CD14-positive monocyte (primary cell): Measurements from ENCODE around the gene RELN. TPM values are rescaled to one million over a fixed set of nuclear protein-coding genes. Genes with fewer than 3 reads are reported as not detected.

ENCODE experiments used
- DNase-seq, 3 donors: peaks; one replicate each; pipeline ENCODE4 v3.0.0-alpha.2; 2011 to 2022
- H2AFZ ChIP-seq: 2 replicates; pipeline ENCODE4 v1.6.0; 2012; ENCODE audit warnings: mild to moderate bottlenecking, low read depth, low read length, inconsistent platforms; ENCODE audit not compliant: insufficient read depth, poor library complexity, severe bottlenecking
- H3K27ac ChIP-seq, 2 donors: 1 replicate in 1 of 2; 2 replicates in 1 of 2; pipeline ENCODE4 v1.5.1; 2012 to 2013; ENCODE audit warnings: low read length in 2 of 2, control low read depth in 1 of 2, inconsistent platforms in 1 of 2, low read depth in 1 of 2, mild to moderate bottlenecking in 1 of 2
- H3K27me3 ChIP-seq, 2 donors: one replicate each; pipeline versions ENCODE4 v1.6.0 to v1.6.1; 2011 to 2013; ENCODE audit warnings: low read length in 2 of 2; ENCODE audit not compliant: control insufficient read depth in 2 of 2, insufficient read depth in 2 of 2
- H3K36me3 ChIP-seq, 2 donors: replicated peaks in 1 of 2; 1 replicate in 1 of 2; 2 replicates in 1 of 2; pipeline versions ENCODE4 v1.5.1 to v1.6.1; 2012 to 2013; ENCODE audit warnings: low read length in 2 of 2, control low read depth in 1 of 2, inconsistent platforms in 1 of 2, mild to moderate bottlenecking in 1 of 2; ENCODE audit not compliant: insufficient read depth in 2 of 2, control insufficient read depth in 1 of 2
- H3K4me1 ChIP-seq, 2 donors: 1 replicate in 1 of 2; 2 replicates in 1 of 2; pipeline versions ENCODE4 v1.5.1 to v1.6.1; 2012 to 2013; ENCODE audit warnings: low read length in 2 of 2, control low read depth in 1 of 2, inconsistent platforms in 1 of 2, mild to moderate bottlenecking in 1 of 2, moderate library complexity in 1 of 2; ENCODE audit not compliant: insufficient read depth in 2 of 2, control insufficient read depth in 1 of 2
- H3K4me2 ChIP-seq: replicated peaks from 2 replicates; pipeline ENCODE3; 2012; ENCODE audit warnings: low read length, moderate library complexity, mild to moderate bottlenecking; ENCODE audit not compliant: poor library complexity, severe bottlenecking; ENCODE audit errors: extremely low read depth
- H3K4me3 ChIP-seq, 3 experiments: fragments of 200-600 bp in 1 of 3; sonication (generic) in 1 of 3; replicated peaks in 1 of 3; 1 replicate in 2 of 3; 2 replicates in 1 of 3; pipeline ENCODE4 v1.5.1; 2011 to 2013; ENCODE audit warnings: low read length in 3 of 3, mild to moderate bottlenecking in 3 of 3, control low read depth in 2 of 3, low read depth in 2 of 3, inconsistent platforms in 1 of 3, moderate library complexity in 1 of 3
- H3K79me2 ChIP-seq: 2 replicates; pipeline ENCODE4 v1.6.0; 2012; ENCODE audit warnings: mild to moderate bottlenecking, control low read depth, inconsistent platforms, low read length, moderate library complexity; ENCODE audit not compliant: insufficient read depth
- H3K9ac ChIP-seq: 2 replicates; pipeline ENCODE4 v1.6.0; 2017; ENCODE audit warnings: low read length, mild to moderate bottlenecking; ENCODE audit not compliant: insufficient read depth, poor library complexity, severe bottlenecking
- H3K9me3 ChIP-seq, 2 donors: replicated peaks in 1 of 2; 1 replicate in 1 of 2; 2 replicates in 1 of 2; pipeline versions ENCODE4 v1.5.1 to v1.6.1; 2012 to 2013; ENCODE audit warnings: low read length in 2 of 2, control low read depth in 1 of 2; ENCODE audit not compliant: control insufficient read depth in 1 of 2, insufficient read depth in 1 of 2
- H4K20me1 ChIP-seq: 2 replicates; pipeline ENCODE4 v1.6.0; 2012; ENCODE audit warnings: mild to moderate bottlenecking, low read length, control low read depth, moderate library complexity; ENCODE audit not compliant: insufficient read depth
- H3K27ac Mint-ChIP-seq, 7 donors: one replicate each; pipeline ENCODE4 v1.8.0; 2020; ENCODE audit warnings: mild to moderate bottlenecking in 7 of 7, mixed read lengths in 7 of 7, moderate library complexity in 6 of 7, inconsistent platforms in 2 of 7
- H3K27me3 Mint-ChIP-seq, 3 donors: one replicate each; pipeline ENCODE4 v1.8.0; 2021 to 2022; ENCODE audit warnings: low read depth in 3 of 3, mild to moderate bottlenecking in 3 of 3, mixed read lengths in 3 of 3, moderate library complexity in 3 of 3, inconsistent platforms in 1 of 3
- H3K36me3 Mint-ChIP-seq, 2 donors: one replicate each; pipeline ENCODE4 v1.8.0; 2020; ENCODE audit warnings: mixed read lengths in 2 of 2, inconsistent platforms in 1 of 2, mild to moderate bottlenecking in 1 of 2
- H3K4me1 Mint-ChIP-seq: one replicate; pipeline ENCODE4 v1.8.0; 2020; ENCODE audit warnings: mild to moderate bottlenecking, mixed read lengths
- H3K4me3 Mint-ChIP-seq, 2 donors: one replicate each; pipeline ENCODE4 v1.8.0; 2020; ENCODE audit warnings: mild to moderate bottlenecking in 2 of 2, mixed read lengths in 2 of 2, moderate library complexity in 1 of 2
- H3K9me3 Mint-ChIP-seq, 7 donors: one replicate each; pipeline ENCODE4 v1.8.0; 2020 to 2022; ENCODE audit warnings: mixed read lengths in 7 of 7, mild to moderate bottlenecking in 6 of 7, moderate library complexity in 6 of 7, inconsistent platforms in 2 of 7
- CTCF ChIP-seq: fragments of 200-600 bp; IDR thresholded peaks from one replicate; pipeline ENCODE4 v1.8.0; 2022; ENCODE audit warnings: antibody characterized with exemption, mild to moderate bottlenecking
- WGBS: methylation state at CpG from one replicate; pipeline ENCODE4 v1.1.5; 2013; ENCODE audit warnings: missing lambda C conversion rate; ENCODE audit not compliant: insufficient coverage; 5-methylcytosine and 5-hydroxymethylcytosine counted together
- intact Hi-C, 2 donors: fragments of 100-400 bp; cut with micrococcal nuclease; formaldehyde crosslinking; loops; one replicate each; pipeline versions ENCODE4 v1.15.0 to v1.15.1; 2023
- polyA plus RNA-seq, 3 donors: library from polyadenylated mRNA; depleted of rRNA in 1 of 3; unstranded in 2 of 3; stranded (reverse) in 1 of 3; fragments of 300-500 nt in 2 of 3; fragments of >200 nt in 1 of 3; fragmentation: Illumina TruSeq in 2 of 3; gene quantifications; 1 replicate in 2 of 3; 2 replicates in 1 of 3; pipeline ENCODE4 v1.2.3, GENCODE V29; 2012 to 2021

Gene RELN
- polyA plus RNA-seq, 3 donors = not detected

- Mint-ChIP-seq H3K4me3 (no peak overlapping the region), H3K9me3 (peaks cover 0 to 8% (median 0%) of the 10 kb centered on the region in 7 donors), H3K27me3 (peaks cover 0 to 1% (median 0%) of the 10 kb centered on the region in 3 donors), H3K36me3 (no peaks in the 10 kb centered on the region), H3K27ac (no peak overlapping the region), H3K4me1 (no peaks in the 10 kb centered on the region)
- Histone ChIP-seq H4K20me1 (no peaks in the 10 kb centered on the region), H3K4me1 (no peaks in the 10 kb centered on the region), H3K27ac (no peak overlapping the region), H3K4me3 (no peak overlapping the region), H3K9ac (no peak overlapping the region), H3K9me3 (no peaks in the 10 kb centered on the region), H2AFZ (no peak overlapping the region), H3K4me2 (no peak overlapping the region), H3K36me3 (no peaks in the 10 kb centered on the region), H3K79me2 (no peaks in the 10 kb centered on the region), H3K27me3 (no peaks in the 10 kb centered on the region)
- no peak for TF ChIP-seq CTCF
- DNase-seq = no peak
- intact Hi-C loops = no loop called here
- WGBS = 56% methylated on average over 2 of the region's 2 CpGs
These were observed 145.6 kb downstream of the RELN start for GRCh38 chr7:103843689-103844480.

GRCh38 chr7:103833401-103833800 is 156.1 kb downstream of the RELN start:
- intact Hi-C loops = no loop called here
- Mint-ChIP-seq H3K4me1 (no peaks in the 10 kb centered on the region), H3K4me3 (no peak overlapping the region), H3K27me3 (no peaks in the 10 kb centered on the region), H3K36me3 (no peaks in the 10 kb centered on the region), H3K27ac (peak overlapping the region in 1 of 7 donors; percentile 50), H3K9me3 (peaks cover 0 to 5% (median 2%) of the 10 kb centered on the region in 7 donors)
- Histone ChIP-seq H3K9ac (no peak overlapping the region), H3K4me2 (no peak overlapping the region), H2AFZ (no peak overlapping the region), H3K9me3 (no peaks in the 10 kb centered on the region), H3K27me3 (no peaks in the 10 kb centered on the region), H3K27ac (no peak overlapping the region), H3K4me1 (no peaks in the 10 kb centered on the region), H3K36me3 (no peaks in the 10 kb centered on the region), H3K4me3 (no peak overlapping the region), H4K20me1 (no peaks in the 10 kb centered on the region), H3K79me2 (no peaks in the 10 kb centered on the region)
- WGBS = 100% methylated on average over 1 of the region's 3 CpGs
- no peak for TF ChIP-seq CTCF
- no peak for DNase-seq
